ENCODE results near the gene BBS5.
"Not testable (repeated sequence)": the region's sequence is repeated elsewhere in the genome, so short reads cannot be mapped to it uniquely, and the experiment has no call there.

BBS5 gene

GRCh38 chr2:169526451-169526850 is 47.2 kb downstream of the BBS5 start:
- ATAC-seq (ENCODE audit: low read depth) (no peak), DNase-seq (ENCODE audit: low spot score) (no peak)
- peaks cover 38% of the 10 kb centered on the region for H3K36me3 ChIP-seq (ENCODE audit: low read depth)
- no peaks in the 10 kb centered on the region for H3K27me3 ChIP-seq (ENCODE audit: insufficient read depth, poor library complexity, severe bottlenecking)
- no peak overlapping the region for H3K4me3 ChIP-seq (ENCODE audit: severe bottlenecking)
- TF ChIP-seq CTCF (IDR thresholded peaks at IDR 0.05; ENCODE audit: poor library complexity, severe bottlenecking), result no peak
- H3K27ac ChIP-seq (ENCODE audit: poor library complexity, severe bottlenecking), result no peak overlapping the region
- no peaks in the 10 kb centered on the region for H3K9me3 ChIP-seq (ENCODE audit: severe bottlenecking)
- no peaks in the 10 kb centered on the region for H3K4me1 ChIP-seq (ENCODE audit: insufficient read depth, poor library complexity, severe bottlenecking)

- Histone ChIP-seq H3K27ac (ENCODE audit: poor library complexity, severe bottlenecking) (no peak overlapping the region), H3K36me3 (ENCODE audit: low read depth) (peaks cover 43% of the 10 kb centered on the region)
- ATAC-seq (ENCODE audit: low read depth), result peak; percentile 80
These were observed 49.0 kb downstream of the BBS5 start for GRCh38 chr2:169528271-169528701.

GRCh38 chr2:169539460-169539859 is 60.2 kb downstream of the BBS5 start:
- H3K9me3 ChIP-seq (ENCODE audit: severe bottlenecking); H3K4me1 ChIP-seq (ENCODE audit: insufficient read depth, poor library complexity, severe bottlenecking); ATAC-seq (ENCODE audit: low read depth); H3K27ac ChIP-seq (ENCODE audit: poor library complexity, severe bottlenecking); DNase-seq (ENCODE audit: low spot score); H3K4me3 ChIP-seq (ENCODE audit: severe bottlenecking); H3K27me3 ChIP-seq (ENCODE audit: insufficient read depth, poor library complexity, severe bottlenecking): not testable (repeated sequence)
- peaks cover 43% of the 10 kb centered on the region for H3K36me3 ChIP-seq (ENCODE audit: low read depth)

More at GRCh38 chr2:169528271-169528701, 49.0 kb downstream of the BBS5 start:
- no peaks in the 10 kb centered on the region for H3K4me1 ChIP-seq (ENCODE audit: insufficient read depth, poor library complexity, severe bottlenecking)
- H3K4me3 ChIP-seq (ENCODE audit: severe bottlenecking), result no peak overlapping the region
- TF ChIP-seq CTCF (IDR thresholded peaks at IDR 0.05; ENCODE audit: poor library complexity, severe bottlenecking), result peak; percentile 87
- H3K9me3 ChIP-seq (ENCODE audit: severe bottlenecking), result no peaks in the 10 kb centered on the region
- no peak for DNase-seq (ENCODE audit: low spot score)
- H3K27me3 ChIP-seq (ENCODE audit: insufficient read depth, poor library complexity, severe bottlenecking), result no peaks in the 10 kb centered on the region

GRCh38 chr2:169540146-169540545 is 60.9 kb downstream of the BBS5 start:
- no peaks in the 10 kb centered on the region for H3K27me3 ChIP-seq (ENCODE audit: insufficient read depth, poor library complexity, severe bottlenecking)
- no peak for DNase-seq (ENCODE audit: low spot score)
- no peaks in the 10 kb centered on the region for H3K9me3 ChIP-seq (ENCODE audit: severe bottlenecking)
- H3K27ac ChIP-seq (ENCODE audit: poor library complexity, severe bottlenecking), result no peak overlapping the region
- no peak overlapping the region for H3K4me3 ChIP-seq (ENCODE audit: severe bottlenecking)
- no peak for ATAC-seq (ENCODE audit: low read depth)
- TF ChIP-seq CTCF (IDR thresholded peaks at IDR 0.05; ENCODE audit: poor library complexity, severe bottlenecking), result no peak
- peaks cover 50% of the 10 kb centered on the region for H3K36me3 ChIP-seq (ENCODE audit: low read depth)
- no peaks in the 10 kb centered on the region for H3K4me1 ChIP-seq (ENCODE audit: insufficient read depth, poor library complexity, severe bottlenecking)

- Histone ChIP-seq H3K27ac (ENCODE audit: poor library complexity, severe bottlenecking) (no peak overlapping the region), H3K4me1 (ENCODE audit: insufficient read depth, poor library complexity, severe bottlenecking) (no peaks in the 10 kb centered on the region), H3K27me3 (ENCODE audit: insufficient read depth, poor library complexity, severe bottlenecking) (no peaks in the 10 kb centered on the region), H3K36me3 (ENCODE audit: low read depth) (peaks cover 51% of the 10 kb centered on the region), H3K4me3 (ENCODE audit: severe bottlenecking) (no peak overlapping the region), H3K9me3 (ENCODE audit: severe bottlenecking) (no peaks in the 10 kb centered on the region)
- DNase-seq (ENCODE audit: low spot score) (no peak), ATAC-seq (ENCODE audit: low read depth) (no peak)
- TF ChIP-seq CTCF (IDR thresholded peaks at IDR 0.05; ENCODE audit: poor library complexity, severe bottlenecking), result no peak
These were observed 63.1 kb downstream of the BBS5 start for GRCh38 chr2:169542433-169542832.
